OCI-LY7 (cell line): ENCODE results near the gene SLC12A8. TPM values are rescaled to one million over a fixed set of nuclear protein-coding genes. Genes with fewer than 3 reads are reported as not detected.

ENCODE experiments used
- BruUV-seq: library from RNA; stranded (reverse); fragments of 400-500 nt; replicated peaks from 2 replicates; lab custom pipeline; 2021; lab: Mats Ljungman, UMichigan
- CTCF ChIA-PET: fragments of 300-600 bp; sonication (Branson Sonifier 250); formaldehyde crosslinking; loops from one replicate; lab custom pipeline; 2022; ENCODE audit warnings: antibody characterized with exemption; ENCODE audit not compliant: unreplicated experiment; lab: Charles Lee
- POLR2A ChIA-PET: fragments of 300-600 bp; sonication (Branson Sonifier 250); formaldehyde crosslinking; loops from one replicate; lab custom pipeline; 2022; ENCODE audit warnings: antibody characterized with exemption; lab: Charles Lee
- DNase-seq: peaks from one replicate; pipeline ENCODE4 v3.0.0-alpha.2; 2015; ENCODE audit warnings: low spot score
- H2AFZ ChIP-seq: fragments of 200-600 bp; sonication (generic), shearing (Covaris generic); 2 replicates; pipeline ENCODE4 v1.6.1; 2014; ENCODE audit warnings: mild to moderate bottlenecking, antibody characterized with exemption, low read length, moderate library complexity
- H3K27ac ChIP-seq: fragments of 200-600 bp; sonication (generic); 2 replicates; pipeline ENCODE4 v1.5.1; 2014; ENCODE audit warnings: mixed run types, low read depth, mild to moderate bottlenecking, moderate library complexity, low read length, inconsistent platforms; ENCODE audit not compliant: poor library complexity, severe bottlenecking
- H3K36me3 ChIP-seq: fragments of 200-600 bp; sonication (generic); 2 replicates; pipeline ENCODE4 v1.6.1; 2014; ENCODE audit warnings: mild to moderate bottlenecking, antibody characterized with exemption, low read length, moderate library complexity, mixed read lengths; ENCODE audit not compliant: insufficient read depth
- H3K4me1 ChIP-seq: fragments of 200-600 bp; sonication (generic); 2 replicates; pipeline ENCODE4 v1.5.1; 2014; ENCODE audit warnings: mild to moderate bottlenecking, low read length; ENCODE audit not compliant: insufficient read depth, poor library complexity, severe bottlenecking
- H3K4me2 ChIP-seq: fragments of 200-600 bp; sonication (generic); 2 replicates; pipeline ENCODE4 v1.6.1; 2014; ENCODE audit warnings: mild to moderate bottlenecking, low read length
- H3K4me3 ChIP-seq: fragments of 200-600 bp; sonication (generic); 2 replicates; pipeline ENCODE4 v1.5.1; 2014; ENCODE audit warnings: mild to moderate bottlenecking, low read depth, low read length; ENCODE audit not compliant: poor library complexity, severe bottlenecking
- H3K79me2 ChIP-seq: fragments of 200-600 bp; sonication (generic); 2 replicates; pipeline ENCODE4 v1.6.1; 2016; ENCODE audit warnings: low read depth, mild to moderate bottlenecking, low read length, moderate library complexity, mixed read lengths; ENCODE audit not compliant: insufficient read depth
- H3K9me2 ChIP-seq: fragments of 200-600 bp; sonication (generic); 2 replicates; pipeline ENCODE4 v1.6.1; 2016; ENCODE audit warnings: mild to moderate bottlenecking, low read length, mixed read lengths; ENCODE audit not compliant: insufficient read depth
- H3K9me3 ChIP-seq: fragments of 200-600 bp; sonication (generic); 2 replicates; pipeline ENCODE4 v1.6.1; 2014; ENCODE audit warnings: mild to moderate bottlenecking, mixed run types, low read length, mixed read lengths
- H4K20me1 ChIP-seq: fragments of 200-600 bp; sonication (generic); 2 replicates; pipeline ENCODE4 v1.6.1; 2014; ENCODE audit warnings: mild to moderate bottlenecking, antibody characterized with exemption, low read length, moderate library complexity, mixed read lengths; ENCODE audit not compliant: insufficient read depth
- EZH2phosphoT487 ChIP-seq: fragments of 200-600 bp; sonication (generic); IDR thresholded peaks from 2 replicates; pipeline ENCODE4 v1.6.1; 2018; ENCODE audit warnings: low read depth, borderline replicate concordance, mild to moderate bottlenecking, mixed run types, antibody characterized with exemption, low read length, moderate library complexity, mixed read lengths
- intact Hi-C: fragments of 100-400 bp; cut with micrococcal nuclease; formaldehyde crosslinking; loops from one replicate; pipeline ENCODE4 v1.10.0; 2022; ENCODE audit not compliant: unreplicated experiment
- total RNA-seq, 2 experiments: library from RNA; depleted of rRNA in 1 of 2; stranded (reverse); fragments of >200 nt in 1 of 2; shearing (Covaris generic) in 1 of 2; gene quantifications; 2 replicates each; pipeline ENCODE4 v1.2.3, GENCODE V29; 2014 to 2022
- TF ChIP-seq, protein P1 (sequence below): fragments of 200-600 bp; sonication (generic); conservative IDR thresholded peaks from 2 replicates; pipeline ENCODE4 v1.5.1; 2014; ENCODE audit warnings: mild to moderate bottlenecking, antibody characterized with exemption, low read length, moderate library complexity, mixed read lengths

Gene SLC12A8
- total RNA-seq, 2 experiments from 2014 or later: 0.84 to 1.0 TPM

DNA sequence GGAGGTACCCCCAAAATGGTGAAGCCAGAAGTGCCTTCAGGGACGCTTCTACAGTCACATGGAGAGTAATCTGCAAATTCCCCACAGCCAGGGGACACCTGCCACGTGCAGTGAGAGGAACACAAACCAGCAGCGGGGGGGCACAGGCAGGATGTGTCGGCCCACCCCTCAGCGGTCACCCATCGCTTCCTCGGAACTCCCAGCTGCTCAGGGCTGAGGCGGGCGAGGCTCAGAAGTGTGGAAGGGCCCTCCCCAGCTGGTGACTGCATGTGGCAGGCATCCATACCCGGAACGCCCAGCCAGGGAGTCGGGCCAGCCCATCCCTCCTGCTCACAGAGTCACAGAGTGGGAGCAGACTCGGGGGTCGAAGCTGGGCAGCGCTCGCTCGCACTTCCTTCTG is 63.7 kb downstream of the SLC12A8 start:
- DNase-seq: no peak
- Histone ChIP-seq H3K27ac (no peak overlapping the region), H3K9me2 (no peaks in the 10 kb centered on the region), H3K9me3 (no peaks in the 10 kb centered on the region), H4K20me1 (no peaks in the 10 kb centered on the region), H2AFZ (no peak overlapping the region), H3K4me2 (no peak overlapping the region), H3K79me2 (no peaks in the 10 kb centered on the region), H3K4me1 (no peaks in the 10 kb centered on the region), H3K4me3 (no peak overlapping the region), H3K36me3 (no peaks in the 10 kb centered on the region)
- TF ChIP-seq, protein P1, sequence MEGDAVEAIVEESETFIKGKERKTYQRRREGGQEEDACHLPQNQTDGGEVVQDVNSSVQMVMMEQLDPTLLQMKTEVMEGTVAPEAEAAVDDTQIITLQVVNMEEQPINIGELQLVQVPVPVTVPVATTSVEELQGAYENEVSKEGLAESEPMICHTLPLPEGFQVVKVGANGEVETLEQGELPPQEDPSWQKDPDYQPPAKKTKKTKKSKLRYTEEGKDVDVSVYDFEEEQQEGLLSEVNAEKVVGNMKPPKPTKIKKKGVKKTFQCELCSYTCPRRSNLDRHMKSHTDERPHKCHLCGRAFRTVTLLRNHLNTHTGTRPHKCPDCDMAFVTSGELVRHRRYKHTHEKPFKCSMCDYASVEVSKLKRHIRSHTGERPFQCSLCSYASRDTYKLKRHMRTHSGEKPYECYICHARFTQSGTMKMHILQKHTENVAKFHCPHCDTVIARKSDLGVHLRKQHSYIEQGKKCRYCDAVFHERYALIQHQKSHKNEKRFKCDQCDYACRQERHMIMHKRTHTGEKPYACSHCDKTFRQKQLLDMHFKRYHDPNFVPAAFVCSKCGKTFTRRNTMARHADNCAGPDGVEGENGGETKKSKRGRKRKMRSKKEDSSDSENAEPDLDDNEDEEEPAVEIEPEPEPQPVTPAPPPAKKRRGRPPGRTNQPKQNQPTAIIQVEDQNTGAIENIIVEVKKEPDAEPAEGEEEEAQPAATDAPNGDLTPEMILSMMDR: no peak
- no peak for TF ChIP-seq EZH2phosphoT487
- CTCF ChIA-PET: no interaction called here
- intact Hi-C loops: no loop called here
- POLR2A ChIA-PET: no interaction called here
- no TSS peak for BruUV-seq

DNA sequence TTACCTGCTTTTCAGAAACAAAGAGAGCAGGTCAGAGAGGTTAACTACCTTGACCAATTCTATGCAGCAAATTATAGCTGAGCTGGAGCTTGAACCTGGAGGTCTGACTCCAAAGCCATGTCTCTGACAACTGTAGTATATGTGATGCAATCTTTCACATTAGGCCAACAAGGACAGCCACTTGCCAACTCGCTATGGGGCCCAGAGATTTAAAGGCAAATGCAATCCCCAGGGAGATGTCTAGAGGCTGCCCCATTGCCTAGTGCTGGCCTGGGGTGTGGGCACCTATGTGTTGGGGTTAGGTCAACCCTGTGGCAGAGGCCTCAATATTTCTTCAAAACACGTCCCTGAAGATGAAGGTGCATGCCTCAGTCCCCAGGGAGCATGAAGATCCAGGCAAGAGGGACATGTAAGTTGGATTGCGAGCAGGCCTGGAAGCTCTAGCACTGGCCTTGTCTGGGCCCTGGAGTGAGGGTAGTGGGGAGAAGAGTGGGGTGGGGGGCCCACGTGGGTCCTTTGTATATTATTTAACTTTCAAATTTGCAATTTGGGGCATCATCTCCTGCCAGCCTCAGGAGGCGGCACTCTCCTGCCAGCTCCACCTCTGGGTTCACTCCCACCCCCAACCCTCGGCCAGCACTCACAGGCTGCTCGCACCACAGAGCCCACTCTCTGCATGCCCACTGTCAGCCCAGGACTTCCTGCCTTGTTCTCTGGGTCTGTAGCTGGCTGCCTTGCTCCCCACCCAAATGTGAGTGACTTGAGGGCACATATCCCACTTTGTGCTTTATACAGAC is 64.3 kb downstream of the SLC12A8 start:
- POLR2A ChIA-PET: interaction anchor here (1.1 kb wide), 1 partner anchor 9 kb away, joined by 3 read pairs; no protein-coding TSS in a partner anchor
- CTCF ChIA-PET: no interaction called here
- TF ChIP-seq, protein P1: no peak
- no peak for TF ChIP-seq EZH2phosphoT487
- no peak for DNase-seq
- H3K27ac ChIP-seq: no peak overlapping the region
- no peak overlapping the region for H3K4me3 ChIP-seq
- H2AFZ ChIP-seq: no peak overlapping the region
- no TSS peak for BruUV-seq
- H3K4me1 ChIP-seq: no peaks in the 10 kb centered on the region
- no peaks in the 10 kb centered on the region for H4K20me1 ChIP-seq
- no peaks in the 10 kb centered on the region for H3K9me2 ChIP-seq
- intact Hi-C loops: no loop called here
- H3K4me2 ChIP-seq: no peak overlapping the region
- no peaks in the 10 kb centered on the region for H3K36me3 ChIP-seq
- H3K9me3 ChIP-seq: no peaks in the 10 kb centered on the region
- H3K79me2 ChIP-seq: no peaks in the 10 kb centered on the region

DNA sequence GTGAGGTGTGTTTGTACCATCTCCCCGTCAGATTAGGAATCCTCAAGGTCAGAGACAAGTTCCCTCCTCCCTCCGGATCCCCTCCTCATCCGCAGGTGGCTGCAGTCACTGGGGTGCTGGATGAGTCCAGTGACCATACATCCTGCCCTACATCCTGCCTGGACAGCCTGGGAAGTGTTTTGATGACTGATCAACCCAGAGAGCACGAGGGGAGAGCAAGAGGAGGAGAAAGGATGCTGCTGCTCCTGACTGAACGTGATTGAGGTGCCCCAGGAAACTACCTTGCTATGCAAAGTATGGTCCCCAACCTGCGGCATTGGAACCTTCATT is 65.1 kb downstream of the SLC12A8 start:
- H3K9me3 ChIP-seq: no peaks in the 10 kb centered on the region
- no peaks in the 10 kb centered on the region for H3K9me2 ChIP-seq
- H3K4me1 ChIP-seq: no peaks in the 10 kb centered on the region
- no peak overlapping the region for H3K27ac ChIP-seq
- intact Hi-C loops: no loop called here
- TF ChIP-seq, protein P1: no peak
- no peak for TF ChIP-seq EZH2phosphoT487
- DNase-seq: no peak
- POLR2A ChIA-PET: interaction anchor here (1.1 kb wide), 1 partner anchor 9 kb away, joined by 3 read pairs; no protein-coding TSS in a partner anchor
- no peak overlapping the region for H3K4me2 ChIP-seq
- H2AFZ ChIP-seq: no peak overlapping the region
- no peaks in the 10 kb centered on the region for H3K79me2 ChIP-seq
- CTCF ChIA-PET: no interaction called here
- no TSS peak for BruUV-seq
- no peak overlapping the region for H3K4me3 ChIP-seq
- no peaks in the 10 kb centered on the region for H3K36me3 ChIP-seq
- H4K20me1 ChIP-seq: no peaks in the 10 kb centered on the region
